SKM-1 treated with dmso at 0.1 percent for 144 hours (cell line): ENCODE data around the gene CUL5.

Experiments
- DNase-seq: peaks from one replicate; lab custom pipeline; 2025; ENCODE audit not compliant: unreplicated experiment; lab: John Stamatoyannopoulos, UW

CUL5 gene

GRCh38 chr11:108008656-108009496 lies at the start of gene CUL5:
TSS of gene CUL5 (plus strand) at chr11:108008898. CDS start at chr11:108009349, 451 bp downstream.
- DNase-seq: peak; percentile 83

- no peak for DNase-seq
Measured at GRCh38 chr11:107961480-107961879, 47.2 kb upstream of the CUL5 start.

GRCh38 chr11:107962181-107962580 lies 46.5 kb upstream of the CUL5 start:
- DNase-seq: no peak

- no peak for DNase-seq
Measured at GRCh38 chr11:107963091-107963490, 45.6 kb upstream of the CUL5 start.

- no peak for DNase-seq
Measured at GRCh38 chr11:107969219-107969618, 39.5 kb upstream of the CUL5 start.

GRCh38 chr11:107970049-107970448 lies 38.6 kb upstream of the CUL5 start:
- DNase-seq: no peak

GRCh38 chr11:107973641-107974040 lies 35.1 kb upstream of the CUL5 start:
- DNase-seq: no peak

GRCh38 chr11:107988397-107989158 lies 20.1 kb upstream of the CUL5 start:
- DNase-seq: peak; percentile 93

GRCh38 chr11:107991868-107992414 lies 16.8 kb upstream of the CUL5 start:
- no peak for DNase-seq

GRCh38 chr11:107996006-107996776 lies 12.5 kb upstream of the CUL5 start:
- DNase-seq: no peak

GRCh38 chr11:107998761-107999160 lies 9.9 kb upstream of the CUL5 start:
- DNase-seq: no peak

- DNase-seq: peak; percentile 17
Measured at GRCh38 chr11:107999759-108000455, 8.8 kb upstream of the CUL5 start.

GRCh38 chr11:108002476-108002875 lies 6.2 kb upstream of the CUL5 start:
- DNase-seq: no peak

- no peak for DNase-seq
Measured at GRCh38 chr11:108003623-108004022, 5.1 kb upstream of the CUL5 start.

- no peak for DNase-seq
Measured at GRCh38 chr11:108007819-108008218, 879 bp upstream of the CUL5 start.

- DNase-seq: no peak
Measured at GRCh38 chr11:108009497-108010370, 1.0 kb downstream of the CUL5 start.

- DNase-seq: no peak
Measured at GRCh38 chr11:108012139-108012725, 3.5 kb downstream of the CUL5 start.

GRCh38 chr11:108016647-108017046 lies 7.9 kb downstream of the CUL5 start:
- no peak for DNase-seq

GRCh38 chr11:108018708-108019107 lies 10.0 kb downstream of the CUL5 start:
- DNase-seq: no peak
